ENCODE data around the gene PLEKHG1. TPM values are rescaled to one million over a fixed set of nuclear protein-coding genes. Genes with fewer than 3 reads are reported as not detected.

Gene PLEKHG1
- total RNA-seq, 1 donor from 2014 or later, result 3.3 TPM

- peaks cover 53% of the 10 kb centered on the region for H3K27me3 Mint-ChIP-seq (ENCODE audit: unreplicated experiment)
- H3K9me3 Mint-ChIP-seq (ENCODE audit: unreplicated experiment), result no peaks in the 10 kb centered on the region
- TF ChIP-seq, protein P1, sequence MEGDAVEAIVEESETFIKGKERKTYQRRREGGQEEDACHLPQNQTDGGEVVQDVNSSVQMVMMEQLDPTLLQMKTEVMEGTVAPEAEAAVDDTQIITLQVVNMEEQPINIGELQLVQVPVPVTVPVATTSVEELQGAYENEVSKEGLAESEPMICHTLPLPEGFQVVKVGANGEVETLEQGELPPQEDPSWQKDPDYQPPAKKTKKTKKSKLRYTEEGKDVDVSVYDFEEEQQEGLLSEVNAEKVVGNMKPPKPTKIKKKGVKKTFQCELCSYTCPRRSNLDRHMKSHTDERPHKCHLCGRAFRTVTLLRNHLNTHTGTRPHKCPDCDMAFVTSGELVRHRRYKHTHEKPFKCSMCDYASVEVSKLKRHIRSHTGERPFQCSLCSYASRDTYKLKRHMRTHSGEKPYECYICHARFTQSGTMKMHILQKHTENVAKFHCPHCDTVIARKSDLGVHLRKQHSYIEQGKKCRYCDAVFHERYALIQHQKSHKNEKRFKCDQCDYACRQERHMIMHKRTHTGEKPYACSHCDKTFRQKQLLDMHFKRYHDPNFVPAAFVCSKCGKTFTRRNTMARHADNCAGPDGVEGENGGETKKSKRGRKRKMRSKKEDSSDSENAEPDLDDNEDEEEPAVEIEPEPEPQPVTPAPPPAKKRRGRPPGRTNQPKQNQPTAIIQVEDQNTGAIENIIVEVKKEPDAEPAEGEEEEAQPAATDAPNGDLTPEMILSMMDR (IDR thresholded peaks at IDR 0.05), result no peak
- no peak for DNase-seq (ENCODE audit: extremely low spot score, unreplicated experiment)
- H3K27ac Mint-ChIP-seq (ENCODE audit: unreplicated experiment), result no peak overlapping the region
- no peaks in the 10 kb centered on the region for H3K36me3 Mint-ChIP-seq (ENCODE audit: unreplicated experiment)
- H3K4me3 Mint-ChIP-seq (ENCODE audit: unreplicated experiment), result no peak overlapping the region
- peaks cover 4% of the 10 kb centered on the region for H3K4me1 Mint-ChIP-seq (ENCODE audit: unreplicated experiment)
Measured at GRCh38 chr6:150606168-150606591, 6.5 kb downstream of the PLEKHG1 start.

- Mint-ChIP-seq H3K4me3 (ENCODE audit: unreplicated experiment) (no peak overlapping the region), H3K36me3 (ENCODE audit: unreplicated experiment) (no peaks in the 10 kb centered on the region), H3K9me3 (ENCODE audit: unreplicated experiment) (no peaks in the 10 kb centered on the region), H3K27me3 (ENCODE audit: unreplicated experiment) (peaks cover 47% of the 10 kb centered on the region), H3K27ac (ENCODE audit: unreplicated experiment) (no peak overlapping the region), H3K4me1 (ENCODE audit: unreplicated experiment) (peaks cover 4% of the 10 kb centered on the region)
- TF ChIP-seq, protein P1 (IDR thresholded peaks at IDR 0.05), result no peak
- DNase-seq (ENCODE audit: extremely low spot score, unreplicated experiment), result no peak
Measured at GRCh38 chr6:150606647-150607328, 7.1 kb downstream of the PLEKHG1 start.

- TF ChIP-seq, protein P1 (IDR thresholded peaks at IDR 0.05), result no peak
- no peak overlapping the region for H3K4me3 Mint-ChIP-seq (ENCODE audit: unreplicated experiment)
- DNase-seq (ENCODE audit: extremely low spot score, unreplicated experiment), result no peak
- no peak overlapping the region for H3K27ac Mint-ChIP-seq (ENCODE audit: unreplicated experiment)
- peaks cover 42% of the 10 kb centered on the region for H3K27me3 Mint-ChIP-seq (ENCODE audit: unreplicated experiment)
- peaks cover 4% of the 10 kb centered on the region for H3K4me1 Mint-ChIP-seq (ENCODE audit: unreplicated experiment)
- no peaks in the 10 kb centered on the region for H3K9me3 Mint-ChIP-seq (ENCODE audit: unreplicated experiment)
- no peaks in the 10 kb centered on the region for H3K36me3 Mint-ChIP-seq (ENCODE audit: unreplicated experiment)
Measured at GRCh38 chr6:150607329-150607650, 7.6 kb downstream of the PLEKHG1 start.

DNA sequence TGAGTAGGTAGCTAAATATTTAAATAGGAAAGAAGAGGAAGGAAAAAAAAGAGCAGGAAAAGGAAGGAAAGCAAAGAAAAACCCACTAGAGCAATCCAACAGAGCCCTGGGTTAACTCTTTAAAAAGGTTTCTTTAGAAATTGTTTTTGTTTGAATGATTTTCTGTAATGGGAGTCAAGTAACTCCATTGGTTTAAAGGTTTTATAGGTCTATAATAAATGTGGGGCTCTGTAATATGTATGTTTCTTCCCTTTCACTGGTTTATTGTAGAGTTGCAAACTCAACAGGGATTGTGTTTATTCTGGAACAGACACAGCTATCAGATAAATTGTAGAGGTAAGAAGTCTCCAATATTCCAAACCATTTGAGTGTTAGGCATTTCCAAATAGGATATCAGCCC, 10.9 kb downstream of the PLEKHG1 start:
- H3K4me3 Mint-ChIP-seq (ENCODE audit: unreplicated experiment), result no peak overlapping the region
- no peak for DNase-seq (ENCODE audit: extremely low spot score, unreplicated experiment)
- H3K36me3 Mint-ChIP-seq (ENCODE audit: unreplicated experiment), result no peaks in the 10 kb centered on the region
- no peak overlapping the region for H3K27ac Mint-ChIP-seq (ENCODE audit: unreplicated experiment)
- TF ChIP-seq, protein P1 (IDR thresholded peaks at IDR 0.05), result no peak
- no peaks in the 10 kb centered on the region for H3K9me3 Mint-ChIP-seq (ENCODE audit: unreplicated experiment)
- H3K27me3 Mint-ChIP-seq (ENCODE audit: unreplicated experiment), result peaks cover 35% of the 10 kb centered on the region
- H3K4me1 Mint-ChIP-seq (ENCODE audit: unreplicated experiment), result peaks cover 4% of the 10 kb centered on the region

DNA sequence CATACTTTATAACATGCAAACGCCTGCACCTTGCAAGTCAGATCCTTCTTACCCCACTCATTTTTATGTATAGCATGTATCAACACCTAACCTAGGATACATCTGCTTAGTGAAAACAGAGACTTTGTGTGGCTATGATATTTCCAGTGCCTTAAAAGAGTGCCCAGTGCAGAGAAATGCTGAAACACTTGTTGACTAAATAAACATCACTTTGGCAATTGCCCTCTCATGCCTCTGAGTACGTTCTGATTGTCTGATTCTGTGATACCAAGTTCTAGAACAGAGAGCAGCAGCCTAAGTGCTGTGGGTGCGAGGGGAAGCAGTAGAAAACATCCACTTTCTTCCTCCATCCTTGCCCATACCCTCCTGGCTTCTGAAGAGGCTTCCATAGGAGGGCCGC, 13.6 kb downstream of the PLEKHG1 start:
- Mint-ChIP-seq H3K9me3 (ENCODE audit: unreplicated experiment) (no peaks in the 10 kb centered on the region), H3K4me1 (ENCODE audit: unreplicated experiment) (no peaks in the 10 kb centered on the region), H3K27ac (ENCODE audit: unreplicated experiment) (no peak overlapping the region), H3K36me3 (ENCODE audit: unreplicated experiment) (no peaks in the 10 kb centered on the region), H3K27me3 (ENCODE audit: unreplicated experiment) (peaks cover 24% of the 10 kb centered on the region), H3K4me3 (ENCODE audit: unreplicated experiment) (no peak overlapping the region)
- no peak for DNase-seq (ENCODE audit: extremely low spot score, unreplicated experiment)
- TF ChIP-seq, protein P1 (IDR thresholded peaks at IDR 0.05), result no peak
